GM23338 (cell line): ENCODE data around the gene OR10T2. TPM values are rescaled to one million over a fixed set of nuclear protein-coding genes. Genes with fewer than 3 reads are reported as not detected.

Experiments
- ATAC-seq: fragments of 200-7000 bp; cut with Tn5 transposase; 3 replicates; pipeline ENCODE4 v1.9.1; 2020
- DNase-seq: peaks from one replicate; pipeline ENCODE4 v3.0.0-alpha.2; 2015; ENCODE audit warnings: low spot score
- H2AFZ ChIP-seq: fragments of 200-600 bp; sonication (generic); 2 replicates; pipeline ENCODE4 v1.8.0; 2016; ENCODE audit warnings: antibody characterized with exemption, mild to moderate bottlenecking, moderate library complexity
- H3F3A ChIP-seq: fragments of 200-600 bp; sonication (generic); replicated peaks from 2 replicates; pipeline ENCODE4 v1.8.0; 2017; ENCODE audit warnings: antibody characterized with exemption, mixed run types, low read depth
- H3K27ac ChIP-seq: fragments of 200-600 bp; sonication (generic); 2 replicates; pipeline ENCODE4 v1.6.1; 2016; ENCODE audit warnings: low read depth
- H3K27me3 ChIP-seq: fragments of 200-600 bp; sonication (generic); 2 replicates; pipeline ENCODE4 v1.8.0; 2016; ENCODE audit warnings: mild to moderate bottlenecking, mixed run types, moderate library complexity; ENCODE audit not compliant: insufficient read depth
- H3K36me3 ChIP-seq: fragments of 200-600 bp; sonication (generic); 2 replicates; pipeline ENCODE4 v1.8.0; 2016; ENCODE audit warnings: mild to moderate bottlenecking; ENCODE audit not compliant: insufficient read depth
- H3K4me1 ChIP-seq: fragments of 200-600 bp; sonication (generic); 2 replicates; pipeline ENCODE4 v1.8.0; 2016; ENCODE audit warnings: mild to moderate bottlenecking, moderate library complexity; ENCODE audit not compliant: insufficient read depth
- H3K4me2 ChIP-seq: fragments of 200-600 bp; sonication (generic); 2 replicates; pipeline ENCODE4 v1.7.1; 2017; ENCODE audit warnings: mixed run types
- H3K4me3 ChIP-seq: fragments of 200-600 bp; sonication (generic); 2 replicates; pipeline ENCODE4 v1.6.1; 2016; ENCODE audit warnings: mixed run types
- H3K79me2 ChIP-seq: fragments of 200-600 bp; sonication (generic); replicated peaks from 2 replicates; pipeline ENCODE4 v1.8.0; 2017; ENCODE audit warnings: mild to moderate bottlenecking; ENCODE audit not compliant: insufficient read depth
- H3K9me2 ChIP-seq: fragments of 200-600 bp; sonication (generic); 2 replicates; pipeline ENCODE4 v1.8.0; 2017; ENCODE audit not compliant: insufficient read depth
- H4K20me1 ChIP-seq: fragments of 200-600 bp; sonication (generic); replicated peaks from 2 replicates; pipeline ENCODE4 v1.8.0; 2017; ENCODE audit warnings: mild to moderate bottlenecking; ENCODE audit not compliant: insufficient read depth
- H3K27ac Mint-ChIP-seq: 2 replicates; pipeline ENCODE4 v1.8.0; 2020; ENCODE audit warnings: inconsistent platforms, mild to moderate bottlenecking, moderate library complexity, mixed read lengths
- H3K27me3 Mint-ChIP-seq: 3 replicates; pipeline ENCODE4 v1.8.0; 2022; ENCODE audit warnings: low read depth, mild to moderate bottlenecking, moderate library complexity, mixed read lengths, inconsistent platforms; ENCODE audit not compliant: insufficient read depth, poor library complexity
- H3K36me3 Mint-ChIP-seq: 3 replicates; pipeline ENCODE4 v1.8.0; 2021; ENCODE audit warnings: low read depth, mild to moderate bottlenecking, inconsistent platforms, moderate library complexity, mixed read lengths
- H3K4me1 Mint-ChIP-seq: 3 replicates; pipeline ENCODE4 v1.8.0; 2020; ENCODE audit warnings: mild to moderate bottlenecking, inconsistent platforms, mixed read lengths
- H3K4me3 Mint-ChIP-seq: 3 replicates; pipeline ENCODE4 v1.8.0; 2021; ENCODE audit warnings: moderate library complexity, mild to moderate bottlenecking, inconsistent platforms, mixed read lengths
- H3K9me3 Mint-ChIP-seq: 3 replicates; pipeline ENCODE4 v1.8.0; 2020; ENCODE audit warnings: moderate library complexity, mild to moderate bottlenecking, inconsistent platforms, mixed read lengths
- CREB1 ChIP-seq: fragments of 250-450 bp; sonication (Bioruptor Pico); IDR thresholded peaks from 2 replicates; pipeline ENCODE4 v1.5.0; 2020; ENCODE audit warnings: low read depth, mild to moderate bottlenecking, moderate library complexity
- EZH2 ChIP-seq: fragments of 200-600 bp; sonication (generic); IDR thresholded peaks from one replicate; pipeline ENCODE4 v1.8.0; 2017; ENCODE audit warnings: antibody characterized with exemption, mild to moderate bottlenecking, low read depth; ENCODE audit not compliant: unreplicated experiment
- EZH2phosphoT487 ChIP-seq: fragments of 200-600 bp; sonication (generic); IDR thresholded peaks from one replicate; pipeline ENCODE4 v1.8.1; 2018; ENCODE audit warnings: antibody characterized with exemption; ENCODE audit not compliant: unreplicated experiment
- JUNB ChIP-seq: IDR thresholded peaks from one replicate; pipeline ENCODE4 v1.6.1; 2016; ENCODE audit warnings: antibody characterized with exemption; ENCODE audit not compliant: unreplicated experiment
- NANOG ChIP-seq: IDR thresholded peaks from 2 replicates; pipeline ENCODE4 v1.6.1; 2016; ENCODE audit warnings: antibody characterized with exemption, borderline replicate concordance
- POLR2AphosphoS5 ChIP-seq: IDR thresholded peaks from 2 replicates; pipeline ENCODE4 v1.6.1; 2016; ENCODE audit warnings: antibody characterized with exemption, low read depth
- REST ChIP-seq: IDR thresholded peaks from one replicate; pipeline ENCODE4 v1.6.1; 2018; ENCODE audit warnings: antibody characterized with exemption; ENCODE audit not compliant: unreplicated experiment
- STAT1 ChIP-seq: IDR thresholded peaks from one replicate; pipeline ENCODE4 v1.6.1; 2016; ENCODE audit warnings: antibody characterized with exemption; ENCODE audit not compliant: unreplicated experiment
- ZNF114 ChIP-seq: fragments of 250-450 bp; sonication (Bioruptor Pico); IDR thresholded peaks from 2 replicates; pipeline ENCODE4 v1.5.0; 2020; ENCODE audit warnings: mild to moderate bottlenecking, moderate library complexity
- ZNF331 ChIP-seq: fragments of 250-450 bp; sonication (Bioruptor Pico); IDR thresholded peaks from 2 replicates; pipeline ENCODE4 v1.5.0; 2020; ENCODE audit warnings: low read depth, mild to moderate bottlenecking, moderate library complexity
- polyA plus RNA-seq: library from polyadenylated mRNA; unstranded; fragments of >200 nt; fragmentation: Nextera tagmentation; extraction: Ambion mirVana; gene quantifications from 2 replicates; pipeline ENCODE4 v1.2.1, GENCODE V29; 2016
- total RNA-seq: library from RNA; depleted of rRNA; stranded (reverse); fragments of >200 nt; shearing (Covaris generic); gene quantifications from 2 replicates; pipeline ENCODE4 v1.2.3, GENCODE V29; 2014
- TF ChIP-seq, protein P1 (sequence below): IDR thresholded peaks from 2 replicates; pipeline ENCODE4 v1.6.1; 2016; ENCODE audit warnings: antibody characterized with exemption
- TF ChIP-seq, protein P2 (sequence below), 2 experiments: fragments of 200-600 bp in 1 of 2; sonication (generic) in 1 of 2; conservative IDR thresholded peaks; 2 replicates each; pipeline versions ENCODE4 v1.5.1 to v1.6.1; 2016 to 2017; ENCODE audit warnings: antibody characterized with exemption in 2 of 2, low read depth in 2 of 2, mild to moderate bottlenecking in 2 of 2, moderate library complexity in 1 of 2
- TF ChIP-seq, protein P3 (sequence below): fragments of 250-450 bp; sonication (Bioruptor Pico); IDR thresholded peaks from 2 replicates; pipeline ENCODE4 v1.5.0; 2020; ENCODE audit warnings: mild to moderate bottlenecking, moderate library complexity

OR10T2 gene
- total and polyA plus RNA-seq, 2 experiments from 2014 or later = not detected

DNA sequence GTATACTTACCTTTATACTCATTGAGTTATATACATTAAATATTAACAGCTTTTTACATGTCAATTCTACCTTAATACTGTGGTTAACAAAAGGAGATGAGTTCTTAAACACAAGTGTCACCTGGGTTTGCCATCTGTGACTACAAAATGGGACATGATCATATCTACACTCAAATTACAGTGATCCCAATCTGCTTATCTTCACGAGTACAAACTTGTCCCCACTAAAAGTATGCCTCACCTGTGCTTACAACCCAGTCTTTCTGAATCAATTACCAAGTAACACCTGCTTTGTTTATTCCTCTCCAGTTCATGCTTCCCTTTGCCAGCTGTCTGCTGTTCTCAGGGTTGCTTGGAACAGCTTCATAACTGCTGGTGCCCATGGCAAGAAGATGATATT is 36.8 kb downstream of the OR10T2 start:
- peaks cover 3% of the 10 kb centered on the region; the same call in 2 of the 3 replicates for H3K4me1 Mint-ChIP-seq
- H3K79me2 ChIP-seq = no peaks in the 10 kb centered on the region
- H3K9me3 Mint-ChIP-seq = peaks cover 3% of the 10 kb centered on the region; the same call in 1 of the 3 replicates
- no peaks in the 10 kb centered on the region for H3F3A ChIP-seq
- 0 out of 2 replicates have a peak, but pooled peaks cover under 1% of the 10 kb centered on the region for H3K4me1 ChIP-seq
- ATAC-seq (no peak), DNase-seq (no peak)
- H3K4me3 ChIP-seq = no peak overlapping the region
- H3K36me3 Mint-ChIP-seq = no peaks in the 10 kb centered on the region
- no peak overlapping the region for H3K27ac ChIP-seq
- no peak for TF ChIP-seq EZH2
- TF ChIP-seq REST = no peak
- TF ChIP-seq JUNB = no peak
- TF ChIP-seq ZNF331 (CRISPR knock-in tag) = no peak
- no peak for TF ChIP-seq ZNF114 (CRISPR knock-in tag)
- TF ChIP-seq, protein P1, sequence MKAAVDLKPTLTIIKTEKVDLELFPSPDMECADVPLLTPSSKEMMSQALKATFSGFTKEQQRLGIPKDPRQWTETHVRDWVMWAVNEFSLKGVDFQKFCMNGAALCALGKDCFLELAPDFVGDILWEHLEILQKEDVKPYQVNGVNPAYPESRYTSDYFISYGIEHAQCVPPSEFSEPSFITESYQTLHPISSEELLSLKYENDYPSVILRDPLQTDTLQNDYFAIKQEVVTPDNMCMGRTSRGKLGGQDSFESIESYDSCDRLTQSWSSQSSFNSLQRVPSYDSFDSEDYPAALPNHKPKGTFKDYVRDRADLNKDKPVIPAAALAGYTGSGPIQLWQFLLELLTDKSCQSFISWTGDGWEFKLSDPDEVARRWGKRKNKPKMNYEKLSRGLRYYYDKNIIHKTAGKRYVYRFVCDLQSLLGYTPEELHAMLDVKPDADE = no peak
- no peak for TF ChIP-seq NANOG
- TF ChIP-seq CREB1 (CRISPR knock-in tag) = no peak
- TF ChIP-seq, protein P2, sequence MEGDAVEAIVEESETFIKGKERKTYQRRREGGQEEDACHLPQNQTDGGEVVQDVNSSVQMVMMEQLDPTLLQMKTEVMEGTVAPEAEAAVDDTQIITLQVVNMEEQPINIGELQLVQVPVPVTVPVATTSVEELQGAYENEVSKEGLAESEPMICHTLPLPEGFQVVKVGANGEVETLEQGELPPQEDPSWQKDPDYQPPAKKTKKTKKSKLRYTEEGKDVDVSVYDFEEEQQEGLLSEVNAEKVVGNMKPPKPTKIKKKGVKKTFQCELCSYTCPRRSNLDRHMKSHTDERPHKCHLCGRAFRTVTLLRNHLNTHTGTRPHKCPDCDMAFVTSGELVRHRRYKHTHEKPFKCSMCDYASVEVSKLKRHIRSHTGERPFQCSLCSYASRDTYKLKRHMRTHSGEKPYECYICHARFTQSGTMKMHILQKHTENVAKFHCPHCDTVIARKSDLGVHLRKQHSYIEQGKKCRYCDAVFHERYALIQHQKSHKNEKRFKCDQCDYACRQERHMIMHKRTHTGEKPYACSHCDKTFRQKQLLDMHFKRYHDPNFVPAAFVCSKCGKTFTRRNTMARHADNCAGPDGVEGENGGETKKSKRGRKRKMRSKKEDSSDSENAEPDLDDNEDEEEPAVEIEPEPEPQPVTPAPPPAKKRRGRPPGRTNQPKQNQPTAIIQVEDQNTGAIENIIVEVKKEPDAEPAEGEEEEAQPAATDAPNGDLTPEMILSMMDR (conservative IDR thresholded peaks at IDR 0.05; ENCODE audit: low read depth in 2 of 2) = no peak
- no peak for TF ChIP-seq STAT1
- TF ChIP-seq, protein P3, sequence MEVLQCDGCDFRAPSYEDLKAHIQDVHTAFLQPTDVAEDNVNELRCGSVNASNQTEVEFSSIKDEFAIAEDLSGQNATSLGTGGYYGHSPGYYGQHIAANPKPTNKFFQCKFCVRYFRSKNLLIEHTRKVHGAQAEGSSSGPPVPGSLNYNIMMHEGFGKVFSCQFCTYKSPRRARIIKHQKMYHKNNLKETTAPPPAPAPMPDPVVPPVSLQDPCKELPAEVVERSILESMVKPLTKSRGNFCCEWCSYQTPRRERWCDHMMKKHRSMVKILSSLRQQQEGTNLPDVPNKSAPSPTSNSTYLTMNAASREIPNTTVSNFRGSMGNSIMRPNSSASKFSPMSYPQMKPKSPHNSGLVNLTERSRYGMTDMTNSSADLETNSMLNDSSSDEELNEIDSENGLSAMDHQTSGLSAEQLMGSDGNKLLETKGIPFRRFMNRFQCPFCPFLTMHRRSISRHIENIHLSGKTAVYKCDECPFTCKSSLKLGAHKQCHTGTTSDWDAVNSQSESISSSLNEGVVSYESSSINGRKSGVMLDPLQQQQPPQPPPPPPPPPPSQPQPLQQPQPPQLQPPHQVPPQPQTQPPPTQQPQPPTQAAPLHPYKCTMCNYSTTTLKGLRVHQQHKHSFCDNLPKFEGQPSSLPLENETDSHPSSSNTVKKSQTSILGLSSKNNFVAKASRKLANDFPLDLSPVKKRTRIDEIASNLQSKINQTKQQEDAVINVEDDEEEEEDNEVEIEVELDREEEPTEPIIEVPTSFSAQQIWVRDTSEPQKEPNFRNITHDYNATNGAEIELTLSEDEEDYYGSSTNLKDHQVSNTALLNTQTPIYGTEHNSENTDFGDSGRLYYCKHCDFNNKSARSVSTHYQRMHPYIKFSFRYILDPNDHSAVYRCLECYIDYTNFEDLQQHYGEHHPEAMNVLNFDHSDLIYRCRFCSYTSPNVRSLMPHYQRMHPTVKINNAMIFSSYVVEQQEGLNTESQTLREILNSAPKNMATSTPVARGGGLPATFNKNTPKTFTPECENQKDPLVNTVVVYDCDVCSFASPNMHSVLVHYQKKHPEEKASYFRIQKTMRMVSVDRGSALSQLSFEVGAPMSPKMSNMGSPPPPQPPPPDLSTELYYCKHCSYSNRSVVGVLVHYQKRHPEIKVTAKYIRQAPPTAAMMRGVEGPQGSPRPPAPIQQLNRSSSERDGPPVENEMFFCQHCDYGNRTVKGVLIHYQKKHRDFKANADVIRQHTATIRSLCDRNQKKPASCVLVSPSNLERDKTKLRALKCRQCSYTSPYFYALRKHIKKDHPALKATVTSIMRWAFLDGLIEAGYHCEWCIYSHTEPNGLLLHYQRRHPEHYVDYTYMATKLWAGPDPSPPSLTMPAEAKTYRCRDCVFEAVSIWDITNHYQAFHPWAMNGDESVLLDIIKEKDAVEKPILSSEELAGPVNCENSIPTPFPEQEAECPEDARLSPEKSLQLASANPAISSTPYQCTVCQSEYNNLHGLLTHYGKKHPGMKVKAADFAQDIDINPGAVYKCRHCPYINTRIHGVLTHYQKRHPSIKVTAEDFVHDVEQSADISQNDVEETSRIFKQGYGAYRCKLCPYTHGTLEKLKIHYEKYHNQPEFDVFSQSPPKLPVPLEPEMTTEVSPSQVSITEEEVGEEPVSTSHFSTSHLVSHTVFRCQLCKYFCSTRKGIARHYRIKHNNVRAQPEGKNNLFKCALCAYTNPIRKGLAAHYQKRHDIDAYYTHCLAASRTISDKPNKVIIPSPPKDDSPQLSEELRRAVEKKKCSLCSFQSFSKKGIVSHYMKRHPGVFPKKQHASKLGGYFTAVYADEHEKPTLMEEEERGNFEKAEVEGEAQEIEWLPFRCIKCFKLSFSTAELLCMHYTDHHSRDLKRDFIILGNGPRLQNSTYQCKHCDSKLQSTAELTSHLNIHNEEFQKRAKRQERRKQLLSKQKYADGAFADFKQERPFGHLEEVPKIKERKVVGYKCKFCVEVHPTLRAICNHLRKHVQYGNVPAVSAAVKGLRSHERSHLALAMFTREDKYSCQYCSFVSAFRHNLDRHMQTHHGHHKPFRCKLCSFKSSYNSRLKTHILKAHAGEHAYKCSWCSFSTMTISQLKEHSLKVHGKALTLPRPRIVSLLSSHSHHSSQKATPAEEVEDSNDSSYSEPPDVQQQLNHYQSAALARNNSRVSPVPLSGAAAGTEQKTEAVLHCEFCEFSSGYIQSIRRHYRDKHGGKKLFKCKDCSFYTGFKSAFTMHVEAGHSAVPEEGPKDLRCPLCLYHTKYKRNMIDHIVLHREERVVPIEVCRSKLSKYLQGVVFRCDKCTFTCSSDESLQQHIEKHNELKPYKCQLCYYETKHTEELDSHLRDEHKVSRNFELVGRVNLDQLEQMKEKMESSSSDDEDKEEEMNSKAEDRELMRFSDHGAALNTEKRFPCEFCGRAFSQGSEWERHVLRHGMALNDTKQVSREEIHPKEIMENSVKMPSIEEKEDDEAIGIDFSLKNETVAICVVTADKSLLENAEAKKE (CRISPR knock-in tag) = no peak
- no peak for TF ChIP-seq EZH2phosphoT487
- TF ChIP-seq POLR2AphosphoS5 = no peak
- H3K4me3 Mint-ChIP-seq = no peak overlapping the region
- H3K27me3 ChIP-seq = no peaks in the 10 kb centered on the region
- H2AFZ ChIP-seq = no peak overlapping the region
- H3K4me2 ChIP-seq = no peak overlapping the region
- no peaks in the 10 kb centered on the region; the same call in 1 of the 2 replicates for H4K20me1 ChIP-seq
- no peaks in the 10 kb centered on the region for H3K27me3 Mint-ChIP-seq
- H3K36me3 ChIP-seq = no peaks in the 10 kb centered on the region
- no peak overlapping the region for H3K27ac Mint-ChIP-seq
- H3K9me2 ChIP-seq = peaks cover 15% of the 10 kb centered on the region
